DMS53 treated with DMSO at 0.1 percent for 48 hours (cell line): ENCODE results near the gene RELN.

Experiments
- DNase-seq: peaks from one replicate; lab custom pipeline; 2025; ENCODE audit not compliant: unreplicated experiment; lab: John Stamatoyannopoulos, UW

RELN gene

DNA sequence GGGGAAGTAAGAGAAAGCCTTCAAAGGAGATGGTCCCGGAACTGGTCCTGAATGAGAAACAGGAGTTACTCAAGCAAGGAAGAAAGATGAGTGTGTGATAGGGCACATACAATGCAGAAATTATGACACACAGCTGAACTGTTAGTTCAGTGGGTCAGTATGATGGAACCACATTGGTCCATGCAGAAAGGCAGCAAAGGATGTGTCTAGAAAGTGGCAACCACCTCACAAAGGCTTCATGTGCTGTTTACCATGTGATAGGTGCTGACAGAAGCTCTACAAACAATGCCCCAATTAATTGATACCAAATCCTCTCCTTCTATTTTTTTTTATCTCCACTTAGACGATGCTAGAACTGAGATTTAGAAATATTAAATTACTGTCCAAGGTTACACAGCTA is 258.3 kb downstream of the RELN start:
- DNase-seq: no peak

DNA sequence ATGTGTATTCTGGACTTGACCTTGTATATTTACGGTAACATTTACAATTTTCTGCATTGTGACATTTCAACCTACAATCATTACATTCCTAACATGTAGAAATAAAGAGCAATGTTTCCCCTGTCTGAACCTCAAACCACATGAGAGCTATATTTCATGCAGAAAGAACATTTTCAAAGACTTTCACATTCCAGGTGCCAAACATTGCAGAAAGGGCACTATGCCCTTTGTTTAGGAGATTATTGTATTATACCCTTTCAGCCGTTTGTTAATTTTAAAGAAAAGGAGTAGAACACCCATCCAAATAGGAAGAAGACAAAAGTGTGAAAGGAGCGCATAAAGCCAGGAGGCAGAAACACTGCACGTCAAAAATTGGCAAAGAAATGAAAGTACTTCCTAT is 260.4 kb downstream of the RELN start:
- DNase-seq: no peak

DNA sequence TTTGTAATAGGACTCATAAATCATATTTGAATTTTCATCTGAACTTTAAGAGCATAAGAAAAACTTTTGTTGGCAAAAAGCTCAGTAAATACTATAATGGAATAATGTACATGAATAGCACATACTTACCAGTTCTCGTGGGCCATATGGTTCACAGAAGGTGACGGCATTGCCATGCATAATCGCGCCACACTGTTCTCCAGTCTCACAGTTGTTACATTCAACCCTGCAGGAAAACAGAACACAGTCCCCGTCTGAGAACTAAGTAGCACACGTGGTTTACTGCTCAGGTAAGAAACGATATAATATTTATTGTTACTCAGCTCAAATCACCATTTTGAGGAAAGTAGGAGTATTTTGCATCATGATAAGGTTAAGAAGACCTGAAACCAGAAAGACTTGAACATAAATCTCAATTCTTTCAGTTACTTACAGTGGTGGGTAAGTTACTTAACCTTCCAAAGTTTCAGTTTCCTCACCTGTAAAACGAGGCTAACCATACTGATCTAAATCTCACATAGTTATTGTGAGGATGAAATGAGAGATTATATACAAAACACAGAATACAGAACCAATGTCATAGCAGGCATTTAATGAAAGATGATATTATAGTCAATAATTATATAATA is 261.4 kb downstream of the RELN start:
- DNase-seq: no peak

DNA sequence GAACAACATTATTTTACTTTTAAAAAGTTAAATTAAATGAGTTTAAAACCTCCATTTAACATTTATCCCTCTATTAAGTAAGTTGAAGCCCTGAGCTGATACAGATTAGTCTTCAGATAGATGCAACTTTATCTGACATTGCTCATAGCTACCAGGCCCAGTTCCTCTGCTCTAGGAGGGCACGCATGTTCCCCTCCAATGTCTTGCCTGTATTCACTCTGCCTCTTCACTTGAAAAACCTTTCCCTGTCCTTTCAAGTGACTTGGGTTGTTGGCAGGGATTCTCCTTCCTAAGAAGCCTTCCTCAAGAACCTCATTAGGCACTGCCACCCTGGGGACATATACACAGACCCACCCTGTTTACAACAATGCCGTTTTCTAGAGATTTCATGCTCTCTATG is 270.4 kb downstream of the RELN start:
- no peak for DNase-seq

DNA sequence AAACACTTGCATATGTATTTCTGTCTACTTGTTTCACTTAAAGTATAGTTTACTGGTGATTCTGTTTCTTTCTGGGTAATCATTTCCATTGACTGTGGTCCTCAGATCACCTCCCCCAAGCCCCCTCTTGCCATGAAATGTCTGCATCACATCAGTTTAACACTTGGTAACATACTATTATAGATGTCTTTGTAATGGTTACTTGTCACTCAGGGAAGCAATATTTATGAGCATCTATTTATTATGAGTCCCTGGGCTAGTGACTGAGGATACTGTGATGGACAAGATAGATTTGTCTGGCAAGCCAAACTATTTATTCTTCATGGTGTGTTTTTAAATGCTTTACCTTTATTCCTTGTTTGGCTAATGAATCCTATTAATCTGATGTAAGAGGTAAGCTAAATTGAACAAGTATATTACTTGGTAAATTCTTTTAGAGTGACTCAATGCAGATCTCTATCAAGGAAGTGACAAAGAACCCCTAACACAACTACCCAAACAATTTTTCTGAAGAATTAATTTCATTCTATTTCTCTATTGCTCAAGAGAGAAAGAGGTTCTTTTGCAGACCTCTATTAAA is 270.9 kb downstream of the RELN start:
- no peak for DNase-seq

DNA sequence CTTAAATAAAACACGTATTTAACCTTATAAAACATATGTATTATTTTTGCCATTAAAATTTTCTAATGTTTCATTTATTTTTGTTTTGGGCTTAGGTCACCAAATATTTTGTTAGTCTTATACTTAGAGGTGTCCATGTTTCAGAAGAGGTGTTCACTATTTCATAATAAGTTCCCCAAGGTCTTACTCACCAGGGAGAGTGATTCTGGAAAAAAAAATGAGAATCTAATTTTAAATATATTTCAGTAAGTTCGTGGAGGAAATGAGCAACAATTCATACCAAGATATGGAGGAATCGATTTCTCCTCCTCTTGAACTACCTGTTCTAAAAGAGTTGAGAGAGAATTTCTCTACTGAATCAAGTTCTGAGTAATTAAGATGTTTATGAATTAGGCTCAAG is 271.9 kb downstream of the RELN start:
- DNase-seq: no peak

DNA sequence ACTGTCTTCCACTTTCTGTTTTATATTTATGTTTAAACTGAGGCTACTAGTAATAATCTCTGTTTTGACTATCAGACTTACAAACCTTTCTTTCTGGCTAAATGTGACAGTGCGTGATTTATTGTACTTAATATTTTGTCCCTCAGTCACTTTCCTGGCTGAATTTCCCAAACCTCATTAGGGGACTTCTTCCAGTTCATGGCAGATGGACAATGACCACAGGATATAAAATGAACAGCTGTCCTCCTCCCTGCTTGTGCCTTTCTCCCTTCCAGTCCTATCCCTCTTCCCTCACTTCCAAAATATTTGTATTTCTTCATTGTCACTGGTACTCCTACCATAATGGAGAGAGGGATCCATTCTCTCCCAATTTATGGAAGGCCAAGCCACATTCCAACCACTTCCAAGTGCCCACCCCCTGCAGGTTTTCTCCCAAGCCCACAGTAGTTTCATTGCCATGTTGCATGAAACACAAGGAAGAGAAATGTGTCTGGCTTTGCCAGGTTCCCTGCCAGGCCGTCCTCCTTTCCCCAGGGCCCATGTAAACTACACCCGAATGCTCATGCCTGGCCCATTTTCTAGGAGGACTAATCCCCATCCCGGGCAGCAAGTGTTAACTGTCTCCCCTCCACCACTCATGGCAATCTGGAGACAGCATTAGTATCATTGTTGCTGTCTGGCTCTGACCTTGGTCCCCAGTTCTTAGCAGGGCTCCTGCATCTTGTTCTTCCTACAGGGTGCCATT is 273.9 kb downstream of the RELN start:
- DNase-seq: no peak

DNA sequence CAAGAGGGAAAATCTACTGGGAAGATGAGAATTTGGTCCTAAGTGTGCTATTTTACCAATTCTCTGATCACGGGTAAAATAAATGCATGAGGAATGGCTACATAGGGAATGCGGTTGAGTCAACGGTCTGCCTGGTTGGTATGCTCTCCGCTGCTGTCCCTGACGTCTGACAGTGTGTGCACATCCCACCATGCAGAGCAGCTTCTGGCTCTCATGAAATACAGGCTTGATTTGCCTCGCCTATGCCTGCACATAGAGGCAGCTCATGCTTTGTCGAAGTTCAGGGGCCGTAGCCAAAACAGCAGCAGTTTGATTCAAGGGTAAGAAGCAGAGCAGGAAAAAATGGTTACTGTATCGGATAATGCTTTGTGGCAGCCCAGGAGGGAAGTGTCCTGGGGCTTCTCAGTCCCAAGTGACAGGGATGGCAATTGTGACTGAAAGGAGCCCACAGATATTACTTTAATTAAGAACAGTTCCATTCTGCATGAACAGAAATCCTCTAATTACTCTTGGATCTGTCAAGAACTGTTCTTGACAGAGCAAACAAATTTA is 275.0 kb downstream of the RELN start:
- no peak for DNase-seq

DNA sequence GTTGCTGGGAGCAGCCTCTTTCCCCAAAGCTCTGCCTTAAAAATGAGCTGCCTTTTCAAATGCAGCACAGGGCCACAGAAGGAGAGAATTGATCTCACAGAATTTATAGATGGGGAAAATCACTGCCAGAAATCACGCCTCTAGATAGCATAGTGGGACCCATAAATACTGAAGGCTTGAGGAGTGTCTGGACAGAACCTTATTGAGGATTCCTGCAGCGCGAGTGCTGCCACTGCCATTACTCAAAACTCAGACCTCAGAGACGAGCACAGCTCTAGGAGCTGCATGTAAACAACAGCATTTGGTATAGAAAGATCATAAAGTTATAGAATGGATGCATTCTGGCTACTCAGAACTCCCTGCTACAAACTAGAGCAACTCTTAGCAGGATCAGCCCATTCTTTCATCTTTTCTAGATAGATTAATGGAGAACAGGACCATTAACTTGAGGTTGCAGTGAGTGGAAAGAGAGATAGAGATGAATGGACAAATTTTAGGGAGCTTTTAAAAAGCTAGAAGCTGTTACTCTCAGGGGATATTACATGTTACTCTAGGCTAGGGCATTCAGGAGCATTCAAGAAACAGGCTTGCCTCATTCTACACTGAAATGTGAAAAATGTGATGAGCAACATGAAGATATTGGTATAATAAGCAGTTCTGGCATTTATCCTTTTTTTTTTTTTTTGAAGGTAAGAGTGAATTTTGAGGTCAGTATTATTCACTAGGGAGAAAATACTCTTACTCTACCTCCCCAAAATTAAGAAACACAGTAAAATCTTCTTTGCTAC is 276.3 kb downstream of the RELN start:
- no peak for DNase-seq

DNA sequence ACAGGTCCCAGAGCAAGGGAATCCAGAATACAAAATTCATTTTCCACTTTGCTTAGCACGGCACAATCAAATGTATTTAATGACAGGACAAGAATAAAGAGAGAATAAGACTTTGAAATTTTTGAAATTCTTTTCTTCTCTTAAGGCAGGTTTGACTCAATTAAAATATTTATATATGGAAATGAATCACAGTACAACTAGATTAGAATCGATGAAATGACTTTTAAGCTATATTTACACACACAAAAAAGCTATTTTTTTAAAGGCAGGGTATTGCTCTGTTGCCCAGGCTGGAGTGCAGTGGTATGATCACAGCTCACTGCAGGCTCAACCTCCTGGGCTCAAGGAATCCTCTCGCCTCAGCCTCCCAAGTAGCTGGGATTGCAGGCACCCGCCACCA is 278.0 kb downstream of the RELN start:
- DNase-seq: no peak

DNA sequence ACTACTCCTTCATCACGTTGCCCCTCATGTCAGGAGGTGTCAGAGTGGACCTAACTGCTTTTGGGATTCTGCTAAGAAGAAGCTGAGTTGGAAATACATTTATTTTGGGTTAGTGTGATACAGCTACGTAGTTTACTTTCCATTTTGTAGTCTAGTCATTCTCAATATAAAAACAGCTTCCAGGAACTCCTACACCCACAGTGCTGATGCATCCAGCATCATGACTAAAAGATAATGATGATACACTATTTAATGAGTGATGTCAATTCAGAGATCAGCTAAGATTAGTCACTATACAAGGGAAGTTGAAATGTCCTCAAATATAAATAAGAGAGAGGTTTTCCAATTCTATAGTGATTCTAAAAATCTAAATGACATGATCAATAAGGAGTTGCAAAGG is 279.2 kb downstream of the RELN start:
- no peak for DNase-seq

DNA sequence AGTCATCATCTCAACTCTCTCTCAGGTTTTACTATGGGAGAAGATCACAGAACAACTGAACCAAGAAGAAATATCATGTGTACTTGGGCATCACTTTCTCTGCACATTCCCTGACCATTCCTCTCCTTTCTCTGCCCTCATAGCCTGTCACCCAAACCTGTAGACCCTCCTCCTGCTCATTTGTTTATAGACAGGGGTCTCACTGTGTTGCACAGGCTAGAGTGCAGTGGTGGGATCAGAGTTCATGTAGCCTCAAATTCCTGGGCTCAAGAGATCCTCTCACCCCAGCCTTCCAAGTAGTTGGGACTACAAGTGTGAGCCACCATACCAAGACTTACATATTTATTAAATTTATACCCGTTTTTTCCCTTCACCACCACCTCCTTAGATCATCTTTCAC is 282.7 kb downstream of the RELN start:
- DNase-seq: no peak

DNA sequence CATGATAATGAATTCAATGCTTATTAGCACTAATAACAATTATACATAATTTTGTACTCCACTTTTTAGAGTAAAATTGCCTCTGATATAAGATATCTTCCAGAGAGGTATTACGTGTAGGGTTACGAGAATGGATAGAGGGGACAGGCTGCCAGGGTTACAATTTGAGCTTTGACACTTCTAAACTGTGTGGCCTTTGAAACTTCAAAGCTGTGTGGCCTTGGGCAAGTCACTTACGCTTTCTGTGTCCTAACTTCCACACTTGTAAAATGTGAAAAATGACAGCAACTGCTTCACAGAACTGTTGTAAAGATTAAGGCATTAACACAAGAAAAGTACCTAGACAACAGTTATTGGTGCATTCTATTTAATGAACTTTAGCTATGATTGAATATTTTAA is 283.9 kb downstream of the RELN start:
- DNase-seq: no peak

DNA sequence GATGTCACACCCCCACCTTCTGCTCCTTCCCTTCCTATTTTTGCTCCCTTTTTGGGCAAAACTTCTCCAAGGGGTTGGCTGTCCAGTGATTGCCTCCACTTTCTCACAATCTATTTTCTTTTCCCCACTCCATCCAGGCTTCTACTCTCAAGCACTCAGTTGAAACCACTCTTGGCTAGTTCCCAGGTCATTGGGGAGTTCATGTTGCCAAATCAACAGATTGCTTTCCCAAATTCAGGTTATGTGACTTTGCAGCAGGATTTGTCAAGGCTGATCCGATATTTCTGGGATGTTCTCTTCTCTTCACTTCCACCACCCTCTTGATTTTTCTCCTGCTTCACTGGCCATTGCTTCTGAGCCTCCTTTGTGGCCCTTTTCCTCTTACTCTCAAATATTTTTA is 284.8 kb downstream of the RELN start:
- no peak for DNase-seq

DNA sequence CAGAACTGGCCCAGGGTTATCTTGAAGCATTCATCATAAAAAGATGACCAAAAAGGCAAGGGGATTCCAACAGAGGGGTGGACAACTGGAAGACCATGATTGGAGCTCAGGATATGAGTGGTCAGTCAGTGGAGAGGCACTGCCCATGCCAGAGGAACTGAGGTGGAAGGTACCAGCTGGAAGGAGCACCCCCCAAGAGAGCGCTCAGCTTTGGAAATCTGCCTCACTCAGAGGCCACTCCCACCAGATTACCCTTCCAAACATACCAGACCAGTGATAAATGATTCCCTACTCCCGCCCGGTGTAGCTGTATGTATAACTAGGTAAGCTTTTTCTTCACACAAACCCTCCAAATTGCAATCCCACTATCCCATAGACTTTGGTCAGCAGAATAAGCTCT is 286.5 kb downstream of the RELN start:
- DNase-seq: no peak

DNA sequence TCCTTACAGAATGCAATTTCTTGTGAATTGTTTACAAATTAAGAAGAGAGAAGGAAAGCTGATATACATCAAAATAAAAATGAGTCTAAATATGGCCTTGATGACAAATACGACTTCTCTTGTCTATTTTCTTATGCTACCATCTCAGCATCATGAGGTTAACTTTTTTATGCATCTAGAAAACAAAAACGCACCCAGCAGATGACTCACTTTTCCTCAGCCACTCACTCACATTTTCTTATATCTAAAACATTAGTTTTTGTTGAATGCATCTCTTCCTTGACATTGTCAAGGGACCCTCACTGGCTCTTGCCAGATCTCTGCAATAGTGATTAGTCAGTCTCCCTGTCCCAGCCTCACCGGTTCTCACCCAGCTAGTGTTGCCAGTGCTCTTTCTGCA is 287.0 kb downstream of the RELN start:
- no peak for DNase-seq

DNA sequence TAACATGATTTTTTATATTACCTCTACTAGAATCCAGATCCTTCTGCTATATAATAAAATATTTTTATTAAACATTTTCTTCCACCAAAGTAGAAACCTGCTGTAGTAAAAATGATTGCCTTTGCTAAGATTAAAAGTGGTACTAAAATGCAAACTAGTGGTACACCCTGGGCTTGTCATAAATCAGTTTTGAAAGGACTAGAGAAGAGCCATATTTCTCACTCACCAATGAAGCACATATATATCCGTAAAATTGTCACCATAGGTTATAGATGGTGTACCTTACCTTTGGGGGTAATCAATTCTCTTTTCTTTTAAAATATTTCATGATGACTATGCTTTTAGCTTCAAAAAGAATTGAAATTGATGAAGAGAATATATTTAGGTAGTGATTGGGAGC is 290.4 kb downstream of the RELN start:
- DNase-seq: no peak

DNA sequence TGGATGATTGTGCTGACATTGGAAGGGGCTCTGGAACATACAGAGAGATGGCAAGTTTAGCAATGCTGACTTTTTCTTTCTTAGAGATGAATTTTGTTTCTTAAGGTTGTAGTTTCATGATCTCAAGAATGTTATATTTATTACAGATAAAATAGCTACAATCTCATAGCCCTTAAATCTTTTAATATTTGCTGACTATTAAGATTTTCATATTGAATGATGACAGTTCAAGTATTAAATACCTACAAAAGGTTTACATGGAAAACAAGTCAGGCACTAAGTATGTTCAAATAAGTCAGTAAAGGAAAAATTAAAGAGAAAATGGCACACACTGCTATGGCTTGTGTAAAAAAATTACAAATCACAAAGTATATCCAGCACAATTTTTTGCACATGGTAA is 291.4 kb downstream of the RELN start:
- no peak for DNase-seq

DNA sequence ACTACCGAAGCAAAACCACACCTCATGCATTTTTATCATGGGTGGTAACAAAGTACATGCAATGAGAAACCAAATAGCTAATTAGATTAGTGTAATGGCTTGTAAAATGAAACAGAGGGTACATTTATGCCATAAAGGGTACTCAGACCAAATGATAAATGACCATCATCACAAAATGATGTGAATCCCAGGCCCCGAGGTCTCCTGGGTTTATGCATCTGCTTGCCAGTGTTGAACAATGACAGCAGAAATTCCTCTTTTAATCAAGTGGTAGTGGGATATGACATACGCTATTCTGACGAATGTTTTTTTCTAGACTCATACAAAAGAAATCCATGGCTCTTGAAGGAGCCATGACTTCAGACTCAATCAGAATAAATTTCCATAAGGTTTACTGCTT is 293.9 kb downstream of the RELN start:
- no peak for DNase-seq

DNA sequence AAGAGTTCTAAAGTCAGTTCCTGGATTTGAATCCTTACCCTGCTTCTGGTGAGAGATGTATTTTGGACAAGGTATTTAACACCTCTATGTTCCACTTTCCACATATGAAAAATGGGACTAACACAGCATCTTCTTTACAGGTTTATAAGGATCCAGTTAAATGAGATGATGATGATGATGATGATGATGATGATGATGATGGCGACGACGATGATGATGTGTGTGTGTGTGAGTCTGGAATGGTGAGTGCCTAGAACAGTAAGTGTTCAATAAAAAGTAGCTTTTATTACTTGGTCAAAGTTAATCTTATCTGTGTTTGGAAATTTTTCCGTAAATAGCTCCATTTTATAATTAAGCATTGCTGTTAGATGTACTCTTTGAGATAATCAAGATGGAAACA is 295.2 kb downstream of the RELN start:
- DNase-seq: no peak

DNA sequence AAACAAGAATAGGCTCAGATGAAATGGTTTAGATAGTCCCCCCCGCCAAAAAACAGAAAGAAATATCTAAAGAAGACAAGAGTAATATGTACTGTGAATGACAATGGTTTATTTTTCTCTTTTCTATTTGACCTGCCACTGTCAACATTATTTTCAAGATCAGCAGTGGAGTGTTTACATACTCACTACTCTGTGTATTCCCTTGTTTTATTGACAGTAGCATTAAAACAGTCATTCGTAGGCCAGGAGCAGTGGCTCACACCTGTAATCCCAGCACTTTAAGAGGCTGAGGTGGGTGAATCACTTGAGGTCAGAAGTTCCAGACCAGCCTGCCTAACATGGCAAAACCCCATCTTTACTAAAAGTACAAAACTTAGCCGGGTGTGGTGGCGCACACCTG is 298.2 kb downstream of the RELN start:
- peak; percentile 98 for DNase-seq
